NCI-H446 treated with DMSO at 0.1 percent for 48 hours (cell line): ENCODE measurements around the gene NLGN2.
"Not testable (repeated sequence)": the region's sequence is repeated elsewhere in the genome, so short reads cannot be mapped to it uniquely, and the experiment has no call there.

ENCODE experiments used
- DNase-seq: peaks from one replicate; lab custom pipeline; 2025; lab: John Stamatoyannopoulos, UW

The NLGN2 gene

DNA sequence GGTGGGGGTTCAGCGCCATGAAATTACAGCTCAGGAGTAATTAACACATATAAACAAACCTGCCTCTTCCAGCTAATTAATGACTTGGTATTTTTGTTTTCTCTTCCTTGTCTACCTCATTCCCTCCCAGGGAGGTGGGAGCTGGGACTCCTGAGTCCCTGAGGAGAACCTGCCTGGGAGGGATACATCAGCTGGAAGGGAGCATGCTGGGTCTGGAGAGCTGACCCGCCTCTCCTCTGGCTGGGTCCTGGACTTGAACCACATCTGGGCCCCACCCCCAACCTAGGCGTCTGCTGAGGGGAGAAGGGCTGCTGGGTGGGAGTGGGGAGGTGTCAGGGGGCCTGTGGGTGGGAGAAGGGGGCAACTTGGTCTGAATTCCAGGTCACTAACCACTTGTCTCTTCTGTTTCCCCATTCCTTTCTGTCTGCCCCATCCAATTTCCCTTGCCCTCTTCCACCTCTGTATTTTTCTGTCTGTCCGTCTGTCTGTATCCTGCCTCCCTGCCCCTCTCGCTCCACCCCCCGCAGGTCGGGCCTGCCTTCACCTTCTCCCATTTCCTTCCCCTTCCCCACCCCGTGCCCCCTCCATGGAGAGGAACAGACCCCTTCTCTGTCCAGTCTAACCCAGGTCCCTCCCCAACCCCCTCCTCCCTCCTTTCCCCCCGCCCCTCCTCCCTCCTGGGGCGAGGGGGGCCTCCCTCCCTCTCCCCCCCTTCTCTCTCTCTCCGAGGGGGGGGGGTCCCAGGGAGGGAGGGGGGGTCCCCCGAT lies at the start of gene NLGN2:
TSS of gene NLGN2 (plus strand) at position 361 of the 767 bp plus-strand sequence. CDS start 411 bp downstream, outside the sequence.
- DNase-seq, result no peak

DNA sequence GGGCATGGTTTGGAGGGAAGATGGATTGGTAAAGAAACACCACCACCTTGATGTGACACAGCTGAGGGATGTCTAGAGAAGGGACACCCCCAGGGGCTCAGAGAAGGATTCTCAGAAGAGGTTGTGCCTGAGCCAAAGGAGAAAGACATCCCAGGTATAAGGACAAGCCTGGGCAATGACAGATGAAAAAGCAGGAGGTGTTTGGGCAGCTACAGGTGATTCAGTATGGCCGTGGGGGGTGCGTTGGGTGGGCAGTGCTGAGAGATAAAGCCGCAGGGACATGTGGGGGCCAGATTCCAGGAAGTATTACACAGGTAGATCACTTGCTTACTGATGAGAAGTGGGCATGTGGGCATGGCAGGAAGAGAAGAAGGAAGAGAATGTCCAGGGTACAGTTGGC lies 45.7 kb upstream of the NLGN2 start:
- DNase-seq, result no peak

DNA sequence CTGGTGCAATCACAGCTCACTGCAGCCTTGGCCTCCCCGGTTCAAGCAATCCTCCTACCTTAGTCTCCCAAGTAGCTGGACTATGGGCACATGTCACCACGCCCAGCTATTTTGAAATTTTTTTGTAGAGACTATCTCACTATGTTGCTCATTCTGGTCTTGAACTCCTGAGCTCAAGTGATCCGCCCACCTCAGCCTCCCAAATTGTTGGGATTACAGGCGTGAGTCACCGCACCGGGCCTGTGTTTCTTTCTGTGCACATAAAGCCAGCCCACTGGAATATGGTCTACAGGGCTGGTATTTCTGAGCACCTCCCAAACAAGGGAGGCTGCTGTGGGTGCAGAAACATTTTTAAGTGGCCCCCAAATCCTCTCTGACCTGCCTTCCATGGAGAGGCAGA lies 44.3 kb upstream of the NLGN2 start:
- no peak for DNase-seq

DNA sequence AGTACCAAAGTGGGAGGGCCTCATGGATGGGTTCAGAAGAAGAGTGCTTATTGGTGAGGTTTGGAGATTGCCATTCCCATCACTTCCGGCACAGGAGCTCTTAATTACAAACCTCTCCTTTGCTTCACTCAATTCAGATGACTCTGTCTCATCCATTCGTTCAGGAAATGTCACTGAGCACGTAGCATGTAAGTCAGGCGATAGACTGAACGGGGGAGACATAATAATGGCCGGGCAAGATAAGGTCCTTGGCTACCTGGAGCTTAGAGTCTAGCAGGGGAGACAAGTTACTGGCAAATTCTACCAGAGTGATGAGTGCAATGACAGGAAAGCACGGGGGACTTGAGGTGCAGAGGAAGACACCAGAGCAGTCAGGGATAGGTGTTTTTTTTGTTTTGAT lies 41.7 kb upstream of the NLGN2 start:
- not testable (repeated sequence) for DNase-seq

DNA sequence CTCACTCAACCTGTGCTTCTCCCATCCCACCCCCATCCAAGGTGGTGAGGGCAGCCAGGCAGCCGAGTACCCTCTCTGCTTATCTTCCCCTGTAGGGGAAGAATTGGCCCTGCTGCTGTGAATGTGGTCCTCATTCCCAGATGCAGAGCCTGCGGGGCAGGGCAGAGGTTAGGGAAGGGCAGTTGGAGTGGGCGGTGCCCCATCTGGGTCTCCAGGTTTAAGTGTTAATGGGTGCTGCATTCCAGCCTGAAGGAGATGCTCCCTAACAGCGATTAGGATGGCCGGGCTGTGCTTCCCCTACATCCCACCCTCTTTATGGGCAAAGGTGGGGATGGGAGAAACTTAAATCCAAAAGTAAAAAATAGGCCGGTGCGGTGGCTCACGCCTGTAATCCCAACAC lies 40.6 kb upstream of the NLGN2 start:
- DNase-seq, result no peak

DNA sequence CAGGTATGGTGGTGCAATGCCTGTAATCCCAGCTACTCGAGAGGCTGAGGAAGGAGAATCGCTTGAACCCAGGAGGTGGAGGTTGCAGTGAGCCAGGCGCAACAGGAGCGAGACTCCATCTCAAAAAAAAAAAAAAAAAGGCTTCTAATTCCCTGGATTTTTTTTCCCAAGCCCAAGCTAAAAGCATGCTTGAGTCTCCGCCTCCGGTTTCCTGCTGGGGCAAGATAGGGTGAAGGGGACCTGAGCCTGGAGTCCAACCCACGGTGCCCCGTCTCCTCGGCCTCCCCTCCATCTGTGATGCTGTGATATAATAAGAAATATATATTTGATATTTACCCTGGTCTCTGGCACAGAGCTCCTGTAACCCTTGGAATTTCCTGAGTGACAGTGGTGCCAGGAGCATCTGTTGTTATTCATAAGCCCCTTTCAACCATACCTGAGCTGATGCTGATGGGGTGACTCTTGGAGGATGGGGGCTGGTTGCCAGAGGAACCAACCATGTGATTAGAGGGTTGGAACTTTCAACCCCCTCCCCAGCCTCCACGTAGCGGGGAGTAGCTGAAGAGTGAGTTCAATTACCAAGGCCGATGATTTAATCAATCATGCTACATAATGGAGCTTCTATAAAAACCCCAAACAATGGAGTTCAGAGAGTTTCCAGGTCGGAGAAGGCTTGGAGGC lies 39.6 kb upstream of the NLGN2 start:
- DNase-seq, result no peak

DNA sequence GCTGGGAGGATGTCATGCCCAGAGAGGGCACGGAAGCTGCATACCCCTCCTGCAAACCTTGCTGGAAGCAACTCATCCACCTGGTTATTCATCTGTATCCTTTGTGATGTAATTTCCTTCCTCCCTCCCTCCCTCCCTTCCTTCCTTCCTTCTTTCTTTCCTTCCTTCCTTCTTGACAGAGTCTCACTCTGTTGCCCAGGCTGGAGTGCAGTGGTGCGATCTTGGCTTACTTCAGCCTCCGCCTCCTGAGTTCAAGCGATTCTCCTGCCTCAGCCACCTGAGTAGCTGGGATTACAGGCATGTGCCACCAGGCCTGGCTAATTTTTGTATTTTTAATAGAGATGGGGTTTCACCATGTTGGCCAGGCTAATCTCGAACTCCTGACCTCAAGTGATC lies 39.0 kb upstream of the NLGN2 start:
- DNase-seq, result not testable (repeated sequence)

DNA sequence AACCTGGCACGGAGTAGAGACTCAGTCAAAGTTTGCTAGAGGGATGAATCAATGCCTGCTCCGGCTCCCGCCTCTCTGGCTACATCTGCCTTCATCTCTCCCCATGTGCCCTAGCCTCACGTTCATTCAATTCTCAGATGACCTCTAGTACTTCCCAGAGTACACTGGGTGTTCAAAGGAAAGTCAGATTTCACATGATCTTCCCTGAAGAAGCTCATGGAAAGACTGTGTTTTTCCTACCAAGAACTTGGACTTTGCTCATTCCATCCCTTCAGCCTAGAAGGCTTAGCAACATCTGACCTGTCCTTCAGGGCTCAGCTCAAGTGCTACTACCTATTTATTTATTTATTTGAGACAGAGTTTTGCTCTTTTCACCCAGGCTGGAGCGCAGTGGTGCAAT lies 37.8 kb upstream of the NLGN2 start:
- DNase-seq, result no peak

DNA sequence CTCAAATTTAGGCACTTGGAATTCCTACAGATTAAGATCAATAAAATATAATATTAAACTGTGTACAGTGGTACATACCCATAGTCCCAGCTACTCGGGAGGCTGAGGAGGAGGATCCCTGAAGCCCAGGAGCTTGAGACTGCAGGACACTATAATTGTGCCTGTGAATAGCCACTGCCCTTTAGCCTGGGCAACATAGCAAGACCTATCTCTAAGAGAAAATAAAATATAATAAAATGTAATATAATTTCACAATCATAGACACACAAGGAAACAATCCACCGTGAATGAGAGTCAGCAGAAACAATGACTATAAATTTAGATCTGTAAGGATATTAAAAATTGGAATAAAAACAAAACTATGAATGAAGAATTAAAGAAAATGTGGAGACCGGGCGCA lies 36.8 kb upstream of the NLGN2 start:
- DNase-seq, result no peak

DNA sequence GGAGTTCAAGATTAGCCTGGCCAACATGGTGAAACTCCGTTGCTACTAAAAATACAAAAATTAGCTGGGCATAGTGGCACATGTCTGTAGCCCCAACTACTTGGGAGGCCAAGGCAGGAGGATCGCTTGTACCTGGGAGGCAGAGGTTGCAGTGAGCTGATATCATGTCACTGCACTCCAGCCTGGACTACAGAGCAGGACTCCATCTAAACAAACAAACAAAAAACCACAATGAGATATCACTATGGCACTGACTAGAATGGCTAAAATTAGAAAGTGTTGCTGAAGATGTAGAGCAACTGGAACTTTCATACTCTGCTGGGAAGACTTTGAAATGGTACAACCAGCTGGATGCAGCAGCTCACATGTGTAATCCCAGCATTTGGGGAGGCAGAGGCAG lies 33.3 kb upstream of the NLGN2 start:
- no peak for DNase-seq

DNA sequence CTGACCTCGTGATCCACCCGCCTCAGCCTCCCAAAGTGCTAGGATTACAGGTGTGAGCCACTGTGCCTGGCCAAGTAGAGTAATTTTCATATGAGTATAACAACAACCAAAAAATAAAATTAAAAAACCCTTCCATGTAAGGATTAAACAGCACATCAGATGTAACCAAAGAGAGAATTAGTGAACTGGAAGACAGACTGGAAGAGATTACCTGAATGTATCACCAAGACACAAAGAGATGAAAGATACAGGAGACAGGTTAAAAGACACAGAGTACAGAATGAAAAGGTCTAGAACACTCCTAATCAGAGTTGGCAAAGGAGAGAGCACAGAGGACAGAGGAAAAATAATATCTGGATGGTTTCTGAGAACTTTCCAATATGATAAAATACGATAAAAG lies 28.5 kb upstream of the NLGN2 start:
- no peak for DNase-seq

DNA sequence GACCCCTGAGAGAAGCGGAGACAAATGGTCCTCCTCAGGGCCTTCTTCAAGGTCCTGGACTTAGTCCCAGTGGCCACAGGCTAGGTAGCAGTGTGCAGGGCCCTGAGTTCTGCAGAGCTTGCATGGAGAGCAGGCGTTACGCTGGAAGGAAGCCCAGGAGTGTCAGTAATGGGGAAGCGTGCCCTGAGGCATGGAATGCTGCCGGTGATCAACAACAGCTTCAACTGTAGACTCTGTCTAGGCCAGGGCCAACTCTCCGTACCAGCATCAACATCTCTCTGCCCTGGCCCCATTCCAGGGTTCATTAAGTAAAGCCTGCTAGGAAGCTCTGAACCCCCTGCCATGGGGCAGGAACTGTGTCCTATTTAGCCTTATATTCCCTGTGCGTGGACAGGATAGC lies 27.3 kb upstream of the NLGN2 start:
- peak; percentile 50 for DNase-seq

DNA sequence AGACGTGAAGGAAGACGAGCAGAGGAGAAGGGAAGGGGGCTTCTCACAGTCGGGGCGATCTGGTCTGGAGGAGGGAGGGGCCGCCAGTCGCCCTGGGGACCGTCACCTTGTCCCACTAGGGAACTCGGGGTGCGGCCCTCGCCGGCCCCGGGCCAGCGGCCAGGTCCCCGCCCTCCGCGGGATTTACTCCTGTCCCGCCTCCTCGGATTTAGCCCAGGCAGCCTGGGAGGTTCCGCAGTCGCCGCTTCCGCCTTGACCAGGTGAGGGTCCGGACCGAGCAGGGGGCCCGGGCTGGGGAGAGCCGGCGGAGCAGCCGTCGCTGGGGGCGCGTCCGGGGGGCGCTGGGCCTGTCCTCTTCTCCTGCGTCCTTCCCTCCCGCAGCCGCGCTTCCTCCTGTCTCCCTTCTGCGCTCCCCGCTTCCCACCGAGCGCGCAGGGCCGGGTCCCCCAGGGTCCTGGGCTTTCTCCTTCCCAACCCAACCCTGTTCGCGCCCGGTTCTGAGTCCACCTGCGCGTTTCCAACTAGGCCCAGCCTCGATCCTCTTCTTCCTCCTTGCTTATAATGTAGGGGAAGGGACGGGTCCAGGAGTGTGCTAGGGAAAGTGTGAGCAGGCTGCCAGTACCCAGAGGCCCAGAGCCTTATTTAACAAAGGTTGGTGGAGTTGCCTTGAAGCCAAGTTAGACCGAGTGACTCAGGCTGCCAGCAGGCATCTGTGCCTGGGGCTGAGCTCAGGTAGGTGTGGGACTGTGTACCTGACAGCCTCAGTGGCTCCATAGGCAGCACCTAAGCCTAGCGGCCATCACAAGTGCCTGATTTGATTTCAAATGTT lies 26.6 kb upstream of the NLGN2 start, which contains the start of gene TNK1:
TSS of gene TNK1 (plus strand) at position 235 of the 829 bp plus-strand sequence. CDS start 1,838 bp downstream, outside the sequence.
- DNase-seq, result no peak

DNA sequence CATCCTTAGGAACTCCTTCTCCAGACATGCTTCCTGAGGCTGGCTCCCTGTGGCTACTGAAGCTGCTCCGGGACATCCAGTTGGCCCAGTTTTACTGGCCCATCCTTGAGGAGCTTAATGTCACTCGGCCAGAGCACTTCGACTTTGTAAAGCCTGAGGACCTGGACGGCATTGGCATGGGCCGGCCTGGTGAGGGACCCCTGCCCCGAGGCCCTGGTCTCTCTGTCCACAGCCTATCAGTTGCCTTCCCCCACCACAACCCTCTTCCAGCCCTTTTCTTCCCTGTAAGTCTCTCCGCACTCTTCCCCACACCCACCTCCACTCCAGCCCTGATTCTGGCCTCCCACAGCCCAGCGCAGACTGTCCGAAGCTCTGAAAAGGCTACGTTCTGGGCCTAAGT lies 24.7 kb upstream of the NLGN2 start:
- DNase-seq, result no peak

DNA sequence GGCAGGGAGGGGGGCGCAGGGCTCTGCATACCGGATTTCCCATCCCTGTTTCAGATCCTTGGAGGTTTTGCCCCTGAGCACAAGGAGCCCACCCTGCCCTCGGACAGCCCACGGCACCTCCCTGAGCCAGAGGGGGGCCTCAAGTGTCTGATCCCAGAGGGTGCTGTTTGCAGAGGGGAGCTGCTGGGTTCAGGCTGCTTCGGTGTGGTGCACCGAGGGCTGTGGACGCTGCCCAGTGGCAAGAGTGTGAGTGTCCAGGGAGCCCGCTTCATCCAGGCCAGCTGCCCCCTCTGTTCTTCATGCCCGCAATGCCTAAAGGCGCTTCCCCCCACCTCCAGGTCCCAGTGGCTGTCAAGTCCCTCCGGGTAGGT lies 24.3 kb upstream of the NLGN2 start:
- no peak for DNase-seq

DNA sequence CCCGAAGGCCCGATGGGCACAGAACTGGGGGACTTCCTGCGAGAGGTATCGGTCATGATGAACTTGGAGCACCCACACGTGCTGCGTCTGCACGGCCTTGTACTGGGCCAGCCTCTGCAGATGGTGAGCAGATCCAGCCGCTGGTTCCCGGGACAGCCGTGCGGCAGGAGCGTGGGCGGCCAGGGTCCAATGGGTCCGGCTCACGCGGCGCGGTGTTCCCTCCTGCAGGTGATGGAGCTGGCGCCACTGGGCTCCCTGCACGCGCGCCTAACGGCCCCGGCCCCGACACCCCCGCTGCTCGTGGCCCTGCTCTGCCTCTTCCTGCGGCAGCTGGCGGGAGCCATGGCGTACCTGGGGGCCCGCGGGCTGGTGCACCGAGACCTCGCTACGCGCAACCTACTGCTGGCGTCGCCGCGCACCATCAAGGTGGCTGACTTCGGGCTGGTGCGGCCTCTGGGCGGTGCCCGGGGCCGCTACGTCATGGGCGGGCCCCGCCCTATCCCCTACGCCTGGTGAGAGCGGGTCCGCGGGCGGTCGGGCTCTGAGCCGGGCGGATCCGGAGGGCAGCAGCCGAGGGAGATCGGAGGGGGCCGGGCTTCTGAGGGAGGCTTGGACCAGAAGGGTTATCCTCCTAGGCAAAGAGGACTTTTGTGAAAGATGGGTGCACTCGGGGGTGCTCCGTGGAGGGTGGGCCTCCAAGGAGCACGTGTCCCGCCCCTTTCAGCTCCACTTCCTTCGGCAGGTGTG lies 23.7 kb upstream of the NLGN2 start:
- no peak for DNase-seq

DNA sequence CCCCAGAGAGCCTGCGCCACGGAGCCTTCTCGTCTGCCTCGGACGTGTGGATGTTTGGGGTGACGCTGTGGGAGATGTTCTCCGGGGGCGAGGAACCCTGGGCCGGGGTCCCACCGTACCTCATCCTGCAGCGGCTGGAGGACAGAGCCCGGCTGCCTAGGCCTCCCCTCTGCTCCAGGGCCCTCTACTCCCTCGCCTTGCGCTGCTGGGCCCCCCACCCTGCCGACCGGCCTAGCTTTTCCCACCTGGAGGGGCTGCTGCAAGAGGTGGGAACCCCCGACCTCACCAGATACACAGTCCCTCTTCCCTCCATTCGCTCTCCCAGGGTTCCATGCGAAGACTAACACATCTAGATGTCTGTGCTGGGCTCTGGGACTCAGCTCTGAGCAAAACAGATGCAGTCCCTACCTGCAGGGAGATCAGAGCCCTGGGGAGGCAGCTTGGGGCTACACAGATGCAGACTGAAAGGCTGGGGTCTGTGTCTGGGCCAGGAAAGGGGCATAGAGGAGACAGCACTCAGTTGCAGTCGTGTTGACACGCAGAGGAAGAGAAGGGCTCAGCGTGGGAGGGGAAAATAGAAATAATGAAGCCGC lies 23.1 kb upstream of the NLGN2 start:
- DNase-seq, result no peak

DNA sequence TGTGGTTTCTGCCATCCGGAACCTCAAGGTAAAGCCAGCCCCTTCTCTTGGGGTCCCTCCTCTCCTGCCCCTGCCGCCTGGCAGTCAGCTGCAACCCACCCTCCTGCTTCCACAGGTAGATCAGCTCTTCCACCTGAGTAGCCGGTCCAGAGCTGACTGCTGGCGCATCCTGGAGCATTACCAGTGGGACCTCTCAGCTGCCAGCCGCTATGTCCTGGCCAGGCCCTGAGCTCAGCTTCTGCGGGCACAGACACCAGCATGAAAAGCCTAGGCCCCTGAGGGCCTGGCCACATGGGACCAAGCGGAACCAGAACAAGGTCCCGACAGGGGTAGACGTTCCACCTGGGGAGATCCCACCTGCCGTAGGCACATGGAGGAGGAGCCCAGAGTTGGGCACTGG lies 18.8 kb upstream of the NLGN2 start:
- DNase-seq, result no peak

DNA sequence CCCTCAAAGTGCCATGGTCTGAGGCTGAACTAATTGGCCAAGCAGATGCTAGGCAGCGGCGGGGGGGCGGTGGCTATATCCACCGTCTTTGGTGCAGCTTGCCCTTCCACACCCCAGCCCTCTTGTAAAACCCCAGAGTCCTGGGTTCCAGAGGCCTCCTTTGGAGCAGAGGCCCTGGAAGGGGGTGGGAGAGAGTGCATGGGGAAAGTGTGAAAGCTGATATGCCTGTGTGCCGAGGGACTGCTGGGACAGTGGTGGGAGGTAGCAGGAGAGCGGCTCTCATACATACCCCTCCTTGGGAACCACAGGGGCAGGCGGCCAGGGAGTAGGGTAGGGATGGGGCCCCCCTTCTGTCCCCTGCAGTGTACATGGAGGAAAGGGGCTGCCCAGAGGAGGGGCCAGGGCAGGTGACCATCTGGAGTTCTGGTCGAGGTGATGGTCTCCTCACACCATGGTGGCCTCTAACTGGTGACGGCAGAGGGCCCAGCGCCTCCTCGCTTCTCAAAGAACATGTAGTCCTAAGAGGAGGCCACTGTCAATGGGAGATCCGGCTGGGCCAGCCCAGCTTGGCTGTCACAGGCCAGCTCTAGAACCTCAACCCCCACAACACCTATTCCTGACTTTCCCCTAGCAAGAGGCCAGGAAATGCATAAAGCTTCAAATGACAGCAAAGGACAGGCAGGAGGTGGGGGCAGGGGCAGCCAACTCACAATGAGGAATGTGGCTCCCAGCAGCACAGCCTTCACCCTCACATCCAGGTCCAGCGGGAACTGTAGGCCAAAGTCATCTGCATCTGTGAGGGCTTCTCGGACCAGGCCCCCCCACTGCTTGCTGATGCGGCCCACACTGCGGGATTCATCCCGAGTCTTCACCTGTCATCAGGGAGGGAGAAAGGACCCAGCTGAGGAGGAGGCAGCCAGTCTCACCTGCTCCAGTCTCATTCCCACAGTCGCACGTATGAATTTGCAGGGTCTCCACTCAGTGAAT lies 17.4 kb upstream of the NLGN2 start:
- DNase-seq, result no peak

DNA sequence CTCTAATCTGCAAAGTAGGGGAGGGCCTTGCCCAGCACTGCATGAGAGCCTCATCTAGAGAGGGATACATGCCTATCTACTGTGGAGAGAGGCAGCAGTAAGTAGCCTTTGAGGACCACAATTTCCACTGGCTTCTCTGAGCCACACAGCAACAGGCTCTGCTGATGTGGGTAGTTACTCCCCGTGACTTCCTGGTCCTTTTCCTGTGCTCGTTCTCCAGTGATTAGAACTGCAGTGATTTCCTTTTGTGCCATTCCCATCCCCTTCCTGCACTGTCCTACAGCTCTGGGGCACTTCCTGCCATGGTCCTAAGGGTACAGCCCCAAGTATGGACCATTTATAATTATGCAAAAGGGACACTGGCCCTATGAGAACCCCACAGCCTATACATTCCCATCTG lies 16.3 kb upstream of the NLGN2 start:
- DNase-seq, result no peak
